ENCODE measurements around the gene TLE1.
"Not testable (repeated sequence)": the region's sequence is repeated elsewhere in the genome, so short reads cannot be mapped to it uniquely, and the experiment has no call there.

GRCh38 chr9:81606261-81606660 is 83.1 kb downstream of the TLE1 start:
- TF ChIP-seq CTCF (conservative IDR thresholded peaks at IDR 0.05 in 1 of 2, IDR thresholded peaks at IDR 0.05 in 1 of 2; ENCODE audit: extremely low read depth in 1 of 2, insufficient read depth in 1 of 2, low read depth in 1 of 2, low read length in 2 of 2); EZH2 (IDR thresholded peaks at IDR 0.05; ENCODE audit: borderline replicate concordance, low read length): not testable (repeated sequence)
